GM12878 (cell line): ENCODE results near the gene TSC22D4. TPM values are rescaled to one million over a fixed set of nuclear protein-coding genes. Genes with fewer than 3 reads are reported as not detected.

Experiments
- ATAC-seq: fragments of 200-7000 bp; cut with Tn5 transposase; 3 replicates; pipeline ENCODE4 v1.9.1; 2020; ENCODE audit warnings: mild to moderate bottlenecking, moderate library complexity
- BruUV-seq: library from RNA; stranded (reverse); fragments of 400-500 nt; replicated peaks from 2 replicates; lab custom pipeline; 2021; lab: Mats Ljungman, UMichigan
- CTCF ChIA-PET: fragments of 300-600 bp; sonication (Branson Sonifier 250); formaldehyde crosslinking; extraction: SDS; loops from one replicate; lab custom pipeline; 2021; ENCODE audit warnings: inconsistent platforms; lab: Yijun Ruan, JAX
- POLR2A ChIA-PET: fragments of 350-600 bp; formaldehyde crosslinking; extraction: SDS; loops from one replicate; lab custom pipeline; 2021; ENCODE audit warnings: inconsistent platforms; lab: Charles Lee
- RAD21 ChIA-PET: fragments of 300-600 bp; sonication (Branson Sonifier 250); formaldehyde crosslinking; loops from one replicate; lab custom pipeline; 2023; ENCODE audit warnings: antibody characterized with exemption; ENCODE audit not compliant: unreplicated experiment; lab: Charles Lee
- SMC1A ChIA-PET: fragments of 300-600 bp; sonication (Branson Sonifier 250); formaldehyde crosslinking; loops from one replicate; lab custom pipeline; 2023; ENCODE audit not compliant: unreplicated experiment, uncharacterized antibody; lab: Charles Lee
- DNase-seq: peaks from one replicate; pipeline ENCODE4 v3.0.0-alpha.2; 2011; ENCODE audit warnings: low read depth, low spot score
- FAIRE-seq: peaks from 3 replicates; lab custom pipeline; 2011; peaks lifted over from hg19 to GRCh38; lab: Jason Lieb, UNC
- H2AFZ ChIP-seq: 2 replicates; pipeline ENCODE4 v1.6.0; 2011; ENCODE audit warnings: low read depth, low read length, control low read depth; ENCODE audit not compliant: control insufficient read depth
- H3K27ac ChIP-seq: 2 replicates; pipeline ENCODE4 v1.5.1; 2011; ENCODE audit warnings: control low read depth; ENCODE audit not compliant: control insufficient read depth, insufficient read depth
- H3K27me3 ChIP-seq, 2 experiments: replicated peaks in 1 of 2; 2 replicates each; pipeline versions ENCODE4 v1.6.0 to v1.6.1; 2011; ENCODE audit warnings: low read length in 1 of 2; ENCODE audit not compliant: control insufficient read depth in 2 of 2, insufficient read depth in 2 of 2
- H3K36me3 ChIP-seq, 2 experiments: 2 replicates each; pipeline ENCODE4 v1.5.1; 2011; ENCODE audit warnings: low read length in 1 of 2; ENCODE audit not compliant: control insufficient read depth in 2 of 2, insufficient read depth in 2 of 2
- H3K4me1 ChIP-seq: 2 replicates; pipeline ENCODE4 v1.6.1; 2011; ENCODE audit warnings: mild to moderate bottlenecking, low read length, moderate library complexity, mixed read lengths; ENCODE audit not compliant: control insufficient read depth, insufficient read depth
- H3K4me2 ChIP-seq: 2 replicates; pipeline ENCODE4 v1.6.0; 2011; ENCODE audit warnings: control low read depth; ENCODE audit not compliant: control insufficient read depth, insufficient read depth
- H3K4me3 ChIP-seq: fragments of 200-600 bp; sonication (generic); 2 replicates; pipeline ENCODE4 v1.5.1; 2016
- H3K79me2 ChIP-seq: 2 replicates; pipeline ENCODE4 v1.6.0; 2011; ENCODE audit warnings: low read length; ENCODE audit not compliant: control insufficient read depth, insufficient read depth
- H3K9ac ChIP-seq: 2 replicates; pipeline ENCODE4 v1.8.0; 2011; ENCODE audit warnings: low read length, control low read depth, mixed read lengths; ENCODE audit not compliant: control insufficient read depth, insufficient read depth
- H3K9me3 ChIP-seq: replicated peaks from 3 replicates; pipeline ENCODE4 v1.5.1; 2011; ENCODE audit warnings: mild to moderate bottlenecking, low read length; ENCODE audit not compliant: control insufficient read depth, insufficient read depth
- H4K20me1 ChIP-seq: 2 replicates; pipeline ENCODE4 v1.6.0; 2011; ENCODE audit not compliant: control insufficient read depth, insufficient read depth
- ATF7 ChIP-seq: fragments of 450-650 bp; IDR thresholded peaks from 2 replicates; pipeline ENCODE4 v1.6.1; 2016; ENCODE audit warnings: low read depth, mild to moderate bottlenecking
- CTCF ChIP-seq, 3 experiments: IDR thresholded peaks in 2 of 3; conservative IDR thresholded peaks in 1 of 3; 2 replicates each; pipeline ENCODE4 v1.5.1; 2011; ENCODE audit warnings: low read depth in 3 of 3, low read length in 3 of 3, mild to moderate bottlenecking in 3 of 3, control low read depth in 2 of 3, moderate library complexity in 2 of 3, inconsistent platforms in 1 of 3, mixed read lengths in 1 of 3; ENCODE audit not compliant: control insufficient read depth in 2 of 3, insufficient read depth in 1 of 3; ENCODE audit errors: extremely low read depth in 1 of 3
- IRF4 ChIP-seq: IDR thresholded peaks from 2 replicates; pipeline ENCODE4 v1.6.1; 2011; ENCODE audit warnings: low read depth, low read length
- KDM1A ChIP-seq: fragments of 200-600 bp; sonication (generic); IDR thresholded peaks from 2 replicates; pipeline ENCODE4 v1.6.1; 2016; ENCODE audit warnings: borderline replicate concordance
- MEF2B ChIP-seq: fragments of 450-650 bp; IDR thresholded peaks from 2 replicates; pipeline ENCODE4 v1.6.1; 2018; ENCODE audit warnings: mild to moderate bottlenecking, moderate library complexity; ENCODE audit not compliant: partially characterized antibody, poor library complexity, severe bottlenecking
- SMARCA5 ChIP-seq: fragments of 450-650 bp; IDR thresholded peaks from 2 replicates; pipeline ENCODE4 v1.6.1; 2017; ENCODE audit warnings: mild to moderate bottlenecking
- SUZ12 ChIP-seq: fragments of 200-600 bp; sonication (generic); IDR thresholded peaks from one replicate; pipeline ENCODE4 v1.6.1; 2018; ENCODE audit warnings: antibody characterized with exemption, mild to moderate bottlenecking; ENCODE audit not compliant: unreplicated experiment
- TARDBP ChIP-seq: IDR thresholded peaks from 2 replicates; pipeline ENCODE4 v1.6.1; 2016; ENCODE audit warnings: borderline replicate concordance
- USF1 ChIP-seq: IDR thresholded peaks from 2 replicates; pipeline ENCODE4 v1.6.1; 2011; ENCODE audit warnings: borderline replicate concordance, low read depth, mild to moderate bottlenecking, moderate library complexity, mixed read lengths, low read length; ENCODE audit not compliant: insufficient read depth; ENCODE audit errors: extremely low read length
- ZBTB4 ChIP-seq: fragments of 450-650 bp; formaldehyde crosslinking; IDR thresholded peaks from 2 replicates; pipeline ENCODE4 v1.4.0; 2022; ENCODE audit warnings: mild to moderate bottlenecking, moderate library complexity
- ZBTB40 ChIP-seq: fragments of 450-650 bp; IDR thresholded peaks from 2 replicates; pipeline ENCODE4 v1.6.1; 2016; ENCODE audit warnings: mild to moderate bottlenecking, moderate library complexity, borderline replicate concordance
- WGBS: methylation state at CpG from one replicate; pipeline ENCODE4 v1.1.6; 2016; ENCODE audit warnings: low lambda C conversion rate; ENCODE audit not compliant: insufficient replicate concordance, insufficient coverage; ENCODE audit errors: missing lambda C conversion rate; 5-methylcytosine and 5-hydroxymethylcytosine counted together
- in situ Hi-C: fragments of 300-500 bp; cut with MboI; formaldehyde crosslinking; loops from 9 replicates; pipeline ENCODE4 v1.14.3; 2018; ENCODE audit warnings: mixed read lengths
- intact Hi-C: fragments of 100-400 bp; cut with micrococcal nuclease; formaldehyde crosslinking; loops from one replicate; pipeline ENCODE4 v1.14.2; 2022; ENCODE audit not compliant: unreplicated experiment
- polyA plus RNA-seq, 11 experiments: library from polyadenylated mRNA; depleted of rRNA in 4 of 11; unstranded in 6 of 11; stranded (reverse) in 5 of 11; fragments of >200 nt; fragmentation: Nextera tagmentation in 4 of 11; fragmentation: Illumina TruSeq in 1 of 11; extraction: Ambion mirVana in 4 of 11; extraction: Trizol in 1 of 11; gene quantifications; 1 replicate in 1 of 11; 2 replicates in 10 of 11; pipeline versions ENCODE4 v1.2.1 to v1.2.3, GENCODE V29; 2011 to 2016; ENCODE audit warnings: inconsistent platforms in 2 of 11, missing spikeins in 2 of 11, low read depth in 1 of 11
- total RNA-seq, 4 experiments: library from RNA; depleted of rRNA in 3 of 4; stranded (reverse); fragments of >200 nt in 3 of 4; fragmentation: Illumina TruSeq in 1 of 4; extraction: Trizol in 1 of 4; gene quantifications; 2 replicates each; pipeline versions ENCODE4 v1.2.1 to v1.2.3, GENCODE V29; 2013 to 2021

TSC22D4 gene
- total and polyA plus RNA-seq, 10 of the 15 experiments (the other 5 are each of a cell fraction or from before 2014, with no cell fraction given) = 0.50 to 65.7 (median 24.4) TPM

GRCh38 chr7:100510437-100511239 is 31.6 kb upstream of the TSC22D4 start:
- H3K27me3 ChIP-seq = no peaks in the 10 kb centered on the region
- DNase-seq (no peak), ATAC-seq (no peak), FAIRE-seq (no peak)
- H3K27ac ChIP-seq = no peak overlapping the region
- no TSS peak for BruUV-seq
- H3K36me3 ChIP-seq = no peaks in the 10 kb centered on the region
- no peaks in the 10 kb centered on the region for H4K20me1 ChIP-seq
- no peak overlapping the region for H3K4me3 ChIP-seq
- ChIA-PET SMC1A (no interaction called here), CTCF (interaction anchor here (0.6 kb wide), 2 partner anchors 29 to 61 kb away, joined by 4 read pairs; no protein-coding TSS in a partner anchor), POLR2A (no interaction called here), RAD21 (no interaction called here)
- no peaks in the 10 kb centered on the region for H3K9me3 ChIP-seq
- 69% methylated on average over 9 of the region's 9 CpGs for WGBS
- no peak overlapping the region for H2AFZ ChIP-seq
- H3K79me2 ChIP-seq = no peaks in the 10 kb centered on the region
- no peak overlapping the region for H3K4me2 ChIP-seq
- peaks cover 7% of the 10 kb centered on the region for H3K4me1 ChIP-seq
- no peak for TF ChIP-seq ATF7
- no peak for TF ChIP-seq USF1
- TF ChIP-seq MEF2B = no peak
- no peak for TF ChIP-seq ZBTB40
- TF ChIP-seq TARDBP = no peak
- TF ChIP-seq IRF4 = no peak
- TF ChIP-seq SMARCA5 = no peak
- no peak for TF ChIP-seq SUZ12
- TF ChIP-seq KDM1A = no peak
- TF ChIP-seq ZBTB4 (CRISPR knock-in tag) = no peak
- TF ChIP-seq CTCF (IDR thresholded peaks at IDR 0.05 in 2 of 3, conservative IDR thresholded peaks at IDR 0.05 in 1 of 3; ENCODE audit: control insufficient read depth in 2 of 3, extremely low read depth in 1 of 3, insufficient read depth in 1 of 3, low read depth in 3 of 3, low read length in 3 of 3) = no peak
- intact Hi-C loops = no loop called here
- in situ Hi-C loops = no loop called here
- no peak overlapping the region for H3K9ac ChIP-seq
